Hematopoietic multipotent progenitor cell treated with erythropoietin and hydrocortisone succinate and interleukin-3 and kit ligand, for 6 days (in vitro differentiated cells): ENCODE measurements around the gene SAG.
"Not testable (repeated sequence)": the region's sequence is repeated elsewhere in the genome, so short reads cannot be mapped to it uniquely, and the experiment has no call there.

Source experiments
- DNase-seq: peaks from one replicate; pipeline ENCODE4 v3.0.0-alpha.2; 2015

Gene SAG

DNA sequence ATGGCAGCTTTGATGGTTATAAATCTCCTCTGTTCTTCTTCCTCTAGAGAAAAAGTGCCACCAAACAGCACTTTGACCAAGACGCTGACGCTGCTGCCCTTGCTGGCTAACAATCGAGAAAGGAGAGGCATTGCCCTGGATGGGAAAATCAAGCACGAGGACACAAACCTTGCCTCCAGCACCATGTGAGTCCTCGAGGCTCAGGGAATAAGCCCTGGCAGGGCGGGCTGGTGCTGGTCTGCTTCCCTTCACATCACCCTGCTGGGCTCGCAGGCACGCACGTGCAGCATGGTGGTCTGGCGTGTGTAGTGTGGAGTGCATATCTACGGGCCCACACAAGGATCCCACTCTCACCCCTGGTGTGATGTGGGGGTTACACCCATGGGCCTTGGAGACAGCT lies 27.3 kb downstream of the SAG start:
- DNase-seq, result no peak

GRCh38 chr2:233336091-233336490 lies 28.5 kb downstream of the SAG start:
- not testable (repeated sequence) for DNase-seq

- no peak for DNase-seq
Measured at GRCh38 chr2:233336541-233336940, 28.9 kb downstream of the SAG start.

- no peak for DNase-seq
Measured at GRCh38 chr2:233338046-233338445, 30.4 kb downstream of the SAG start.

GRCh38 chr2:233338812-233339368 lies 31.3 kb downstream of the SAG start:
- no peak for DNase-seq

DNA sequence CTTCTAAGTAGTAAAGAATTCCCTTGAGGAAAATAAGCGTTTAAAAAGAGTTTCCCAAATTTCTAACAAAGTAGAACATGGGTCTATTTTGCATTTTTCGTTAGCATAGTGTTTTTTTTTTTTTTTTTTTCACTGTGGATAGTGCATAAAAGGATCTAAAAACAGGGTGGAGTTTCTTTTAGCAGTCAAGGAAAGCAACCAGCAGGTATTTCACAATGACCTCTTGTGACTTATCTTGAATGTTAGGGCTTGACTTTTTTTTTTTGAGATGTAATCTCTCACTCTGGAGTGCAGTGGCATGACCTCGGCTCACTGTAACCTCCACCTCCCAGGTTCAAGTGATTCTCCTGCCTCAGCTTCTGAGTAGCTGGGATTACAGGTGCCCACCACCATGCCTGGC lies 31.8 kb downstream of the SAG start:
- peak; percentile 74 for DNase-seq

DNA sequence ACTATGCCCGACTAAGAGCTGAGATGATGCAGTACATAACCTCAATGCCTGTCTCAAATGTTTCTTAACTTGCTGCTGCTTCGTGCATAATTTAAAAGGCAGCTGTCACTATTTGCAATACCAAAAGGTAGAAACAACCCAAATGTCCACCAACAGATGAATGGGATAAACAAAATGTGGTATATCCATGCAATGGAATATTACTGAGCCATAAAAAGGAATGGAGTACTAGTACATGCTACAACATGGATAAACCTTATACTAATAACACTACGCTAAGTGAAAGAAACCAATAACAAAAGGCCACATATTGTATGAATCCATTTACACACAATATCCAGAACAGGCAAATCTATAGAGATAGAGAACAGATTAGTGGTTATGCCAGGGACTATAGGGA lies 33.7 kb downstream of the SAG start:
- DNase-seq, result no peak

GRCh38 chr2:233342301-233342700 lies 34.7 kb downstream of the SAG start:
- no peak for DNase-seq

DNA sequence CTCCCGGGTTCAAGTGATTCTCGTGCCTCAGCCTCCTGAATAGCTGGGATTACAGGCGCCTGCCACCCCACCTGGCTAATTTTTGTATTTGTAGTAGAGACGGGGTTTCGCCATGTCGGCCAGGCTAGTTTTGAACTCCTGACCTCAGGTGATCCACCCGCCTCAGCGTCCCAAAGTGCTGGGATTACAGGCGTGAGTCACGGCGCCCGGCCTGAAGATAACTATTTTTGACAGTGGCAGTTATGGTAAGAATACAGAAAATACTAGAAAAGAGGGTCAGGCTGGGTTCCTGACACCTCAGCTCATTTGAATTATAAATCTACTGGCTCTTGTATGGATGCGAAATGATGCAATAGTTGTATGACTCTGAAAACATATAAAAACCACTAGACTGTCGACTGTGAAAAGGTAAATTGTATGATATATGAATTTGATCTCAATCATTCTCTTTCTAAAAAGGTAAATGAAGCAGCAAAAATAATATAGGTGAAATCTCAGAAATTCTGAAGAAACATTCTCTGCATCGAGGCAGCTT lies 35.6 kb downstream of the SAG start:
- no peak for DNase-seq

- no peak for DNase-seq
Measured at GRCh38 chr2:233346376-233346775, 38.8 kb downstream of the SAG start.

GRCh38 chr2:233346930-233347329 lies 39.3 kb downstream of the SAG start:
- no peak for DNase-seq

- DNase-seq, result peak; percentile 41
Measured at GRCh38 chr2:233349005-233349998, 41.7 kb downstream of the SAG start.

DNA sequence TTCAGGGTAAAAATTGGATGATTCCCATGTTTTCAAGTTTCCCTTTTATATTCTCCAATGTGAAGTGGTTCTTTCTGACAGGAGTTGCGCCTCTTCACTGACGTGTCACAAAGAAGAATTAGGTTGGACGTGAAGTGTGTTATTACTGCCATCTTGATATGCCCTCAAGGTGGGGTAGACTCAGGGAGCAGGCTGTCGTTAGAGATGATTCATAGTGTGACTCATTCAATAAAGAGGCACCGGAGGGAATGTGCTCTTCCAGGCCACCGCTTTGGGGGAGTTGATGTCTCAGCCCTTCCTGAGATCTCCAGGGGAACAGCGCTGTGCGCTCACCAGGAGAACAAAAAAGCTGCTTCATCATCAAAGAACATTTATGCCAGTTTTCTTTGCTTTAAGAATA lies 43.1 kb downstream of the SAG start:
- DNase-seq, result peak; percentile 79

DNA sequence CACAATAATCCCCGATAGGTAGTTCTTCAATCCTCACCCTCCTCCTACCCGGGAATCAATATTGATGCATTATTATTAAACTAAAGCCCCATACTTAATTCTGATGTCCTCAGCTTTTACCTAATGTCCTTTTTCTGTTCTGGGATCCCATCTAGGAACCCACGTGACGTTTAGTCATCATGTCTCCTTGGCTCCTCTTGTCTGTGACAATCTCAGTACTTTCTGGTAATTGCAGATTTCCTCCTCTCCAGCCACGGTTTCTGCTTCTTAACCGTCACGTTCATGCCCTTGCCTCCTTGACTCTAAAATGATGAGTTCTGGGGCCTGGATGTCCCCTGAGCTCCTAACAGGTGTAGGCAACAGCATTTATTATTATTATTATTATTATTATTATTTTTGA lies 43.8 kb downstream of the SAG start:
- DNase-seq, result no peak

GRCh38 chr2:233352141-233352842 lies 44.7 kb downstream of the SAG start:
- DNase-seq, result no peak

- DNase-seq, result no peak
Measured at GRCh38 chr2:233353101-233353768, 45.6 kb downstream of the SAG start.

DNA sequence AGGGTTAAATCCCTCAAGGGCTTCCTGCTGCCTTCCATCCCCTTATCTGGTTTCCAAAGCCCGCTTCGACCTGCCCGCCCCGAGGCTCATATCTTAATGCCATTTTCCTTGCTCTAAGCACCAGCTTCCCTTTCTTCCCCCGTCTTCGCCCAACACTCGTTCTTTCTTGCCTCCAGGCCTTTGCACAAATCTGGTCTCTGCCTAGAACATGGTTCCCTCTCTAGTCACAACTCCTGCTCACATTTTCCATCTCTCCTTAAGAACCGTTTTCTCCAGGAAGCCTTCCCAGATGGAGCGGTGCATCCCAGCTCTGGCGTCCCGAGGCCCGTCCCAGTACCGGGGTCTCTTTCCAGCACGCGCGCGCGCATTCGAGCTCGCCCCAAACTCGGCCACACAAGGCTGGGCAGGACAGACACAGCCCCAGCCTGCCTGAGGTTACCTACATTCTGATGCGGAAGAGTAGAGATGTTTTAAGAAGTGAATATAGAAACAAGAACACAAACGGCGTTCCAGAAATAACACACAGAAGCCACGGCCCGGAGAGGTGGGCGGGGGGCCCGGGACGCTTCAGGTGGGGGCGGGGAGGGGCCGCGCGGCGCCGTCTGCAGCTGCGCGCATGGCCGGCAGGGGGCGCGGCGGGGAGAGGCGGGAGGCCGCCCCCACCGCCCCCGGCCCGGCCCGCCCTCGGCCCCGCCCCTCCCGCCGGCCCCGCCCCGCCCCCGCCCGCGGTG lies 46.3 kb downstream of the SAG start, which contains the start of gene DGKD:
Gene DGKD (plus strand): TSS at position 726 of the 731 bp plus-strand sequence. CDS start 25 bp downstream, outside the sequence.
- DNase-seq, result peak; percentile 75

DNA sequence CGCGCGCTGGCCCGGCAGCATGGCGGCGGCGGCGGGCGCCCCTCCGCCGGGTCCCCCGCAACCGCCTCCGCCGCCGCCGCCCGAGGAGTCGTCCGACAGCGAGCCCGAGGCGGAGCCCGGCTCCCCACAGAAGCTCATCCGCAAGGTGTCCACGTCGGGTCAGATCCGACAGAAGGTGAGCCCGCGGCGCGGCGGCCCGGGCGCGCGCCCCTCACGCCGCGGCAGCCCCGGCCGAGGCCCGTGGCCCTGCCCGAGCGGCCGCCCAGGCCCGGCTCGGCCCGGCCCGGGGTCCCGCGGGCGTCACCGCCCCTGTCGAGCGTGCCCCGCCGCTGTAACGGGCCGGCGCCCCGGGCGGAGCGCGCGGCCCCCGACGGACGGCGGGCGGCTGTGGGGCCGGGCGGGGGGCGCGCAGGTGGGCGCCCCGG lies 46.9 kb downstream of the SAG start:
- no peak for DNase-seq

DNA sequence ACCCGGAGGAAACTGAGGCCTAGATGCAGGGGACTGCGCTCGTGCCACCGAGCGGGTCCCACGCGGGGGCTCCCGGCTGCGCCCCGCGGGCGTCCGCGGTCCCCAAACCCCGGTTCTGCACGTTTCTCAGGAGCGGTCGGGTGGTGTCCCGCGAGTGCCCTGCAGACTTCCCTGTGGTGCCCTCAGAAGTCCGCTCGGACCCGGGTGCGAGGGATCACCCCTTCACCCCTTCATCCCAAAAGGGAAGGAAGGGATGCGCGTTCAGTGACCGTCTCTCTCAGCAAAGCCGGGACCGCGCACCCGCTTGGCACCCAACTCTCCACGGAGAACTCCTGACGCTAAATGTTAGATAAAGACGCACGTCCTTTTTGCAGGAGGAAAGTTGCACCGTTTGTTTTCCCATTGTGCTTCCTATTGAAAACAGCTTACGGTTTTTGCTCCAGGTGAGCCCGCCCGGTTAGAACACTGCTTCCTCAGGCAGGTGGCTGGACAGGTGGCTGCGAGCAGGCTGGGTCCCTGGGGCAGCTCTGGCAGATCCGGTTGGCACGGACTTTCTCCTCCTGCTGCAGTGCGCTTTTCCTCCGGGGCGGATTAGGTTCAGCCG lies 47.5 kb downstream of the SAG start:
- peak; percentile 50 for DNase-seq

DNA sequence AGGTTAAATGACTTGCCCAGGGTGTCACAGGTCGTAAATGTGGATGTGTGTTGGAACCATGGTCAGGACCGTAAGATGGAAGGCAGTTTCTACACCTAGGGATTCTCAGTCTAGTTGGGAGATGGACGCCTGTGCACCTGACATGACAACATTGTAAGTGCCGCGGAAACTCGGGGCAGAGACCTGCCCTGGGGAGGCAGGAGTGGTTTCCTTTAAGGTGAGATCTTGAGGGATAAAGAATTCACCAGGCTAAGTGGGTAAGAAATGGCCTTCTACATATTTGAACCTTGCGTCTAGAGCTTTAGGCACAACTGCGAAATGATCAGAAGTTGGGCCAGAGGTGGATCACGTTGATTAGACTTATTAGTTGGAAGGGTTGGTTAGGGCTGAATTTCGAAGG lies 48.3 kb downstream of the SAG start:
- DNase-seq, result no peak

GRCh38 chr2:233356546-233357308 lies 49.1 kb downstream of the SAG start:
- no peak for DNase-seq
